Stromal cell of bone marrow (primary cell): ENCODE results near the gene VPS37C.

Source experiments
- DNase-seq: peaks from one replicate; pipeline ENCODE4 v3.0.0-alpha.2; 2012; ENCODE audit warnings: low read depth

The VPS37C gene

DNA sequence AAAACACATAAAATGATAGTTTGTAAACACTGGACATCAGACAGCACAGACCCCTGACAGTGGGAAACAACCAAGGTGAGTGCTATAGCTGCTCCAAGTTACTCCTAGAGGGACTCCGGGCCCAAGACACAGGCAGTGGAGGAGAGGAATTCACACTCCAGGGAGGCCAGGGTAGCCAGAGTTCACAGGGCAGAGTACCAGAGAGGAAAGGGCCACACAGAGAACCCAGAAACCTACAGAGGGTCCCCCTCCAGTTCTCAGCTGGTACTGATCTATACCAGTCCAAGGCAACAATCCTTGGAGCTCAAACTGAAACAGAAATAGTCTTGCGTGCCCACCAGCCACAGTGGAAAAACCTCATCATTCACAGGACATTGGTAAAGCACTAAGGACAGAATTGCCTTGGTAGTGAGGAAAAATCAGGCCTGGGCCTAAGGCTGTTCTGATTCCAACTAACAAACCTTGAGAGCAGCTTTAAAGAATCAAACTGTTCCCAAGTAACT lies 7.6 kb downstream of the VPS37C start:
- peak; percentile 43 for DNase-seq

DNA sequence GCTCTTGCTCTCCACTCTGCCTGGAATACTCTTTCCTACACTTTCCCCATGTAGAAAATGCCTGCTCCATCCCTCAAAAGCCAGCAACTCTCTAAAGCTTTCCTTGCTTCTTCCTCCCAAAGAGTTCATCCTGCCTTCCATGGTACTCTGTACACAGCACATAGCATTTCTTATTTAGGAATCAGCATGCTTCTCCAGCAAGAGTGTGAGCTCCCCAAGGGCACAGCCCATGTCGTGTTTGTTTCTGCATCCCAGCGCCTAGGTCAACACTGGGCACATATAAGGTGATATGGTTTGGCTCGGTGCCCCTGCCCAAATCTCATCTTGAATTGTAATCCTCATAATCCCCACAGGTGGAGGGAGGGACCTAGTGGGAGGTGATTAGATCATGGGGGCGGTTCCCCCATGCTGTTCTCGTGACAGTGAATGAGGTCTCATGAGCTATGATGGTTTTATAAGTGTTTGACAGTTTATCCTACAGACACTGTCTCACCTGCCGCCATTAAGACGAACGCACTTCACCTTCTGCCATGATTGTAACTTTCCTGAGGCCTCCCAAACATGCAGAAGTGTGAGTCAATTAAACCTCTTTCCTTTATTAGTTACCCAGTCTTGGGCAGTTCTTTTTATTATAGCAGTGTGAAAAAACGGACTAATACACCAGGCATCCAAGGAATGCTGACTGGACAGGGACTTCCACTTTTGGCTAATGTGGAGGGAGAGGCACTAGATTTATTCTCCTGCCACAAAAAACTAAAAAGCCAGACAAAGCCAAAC lies 8.2 kb downstream of the VPS37C start:
- peak; percentile 44 for DNase-seq

DNA sequence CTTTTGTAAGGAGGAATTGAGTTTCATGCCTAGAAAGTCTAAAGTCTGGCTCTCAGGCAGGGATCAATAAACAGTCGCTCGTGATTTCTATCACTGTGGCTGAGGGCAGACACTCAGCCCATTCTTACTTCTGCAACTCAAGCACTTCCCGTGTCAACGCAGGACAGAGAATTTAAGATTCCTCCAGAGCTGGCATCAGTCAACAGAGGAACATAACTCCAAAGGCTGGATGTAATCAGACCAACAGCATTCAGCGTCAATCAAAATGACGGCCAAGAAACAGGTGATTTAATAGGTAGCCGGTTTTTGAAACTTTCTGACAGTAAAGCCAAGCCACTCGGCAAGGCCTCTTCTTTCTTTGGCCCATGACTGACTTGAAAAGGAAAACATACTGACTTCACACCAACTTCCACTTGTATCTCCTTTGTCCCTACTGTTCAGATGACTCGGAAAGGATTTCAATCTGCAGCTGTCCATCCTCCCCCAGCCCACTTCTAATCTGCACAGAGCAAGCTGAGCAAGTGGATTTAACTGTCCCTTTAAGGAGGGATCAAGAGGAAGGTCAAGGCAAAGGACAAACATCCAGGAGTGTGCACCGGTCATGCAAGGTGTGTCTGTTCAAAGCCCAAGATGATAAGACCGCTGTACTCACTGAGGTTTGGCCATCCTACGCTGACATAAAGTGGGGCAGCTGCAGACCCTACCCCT lies 9.5 kb downstream of the VPS37C start:
- no peak for DNase-seq

DNA sequence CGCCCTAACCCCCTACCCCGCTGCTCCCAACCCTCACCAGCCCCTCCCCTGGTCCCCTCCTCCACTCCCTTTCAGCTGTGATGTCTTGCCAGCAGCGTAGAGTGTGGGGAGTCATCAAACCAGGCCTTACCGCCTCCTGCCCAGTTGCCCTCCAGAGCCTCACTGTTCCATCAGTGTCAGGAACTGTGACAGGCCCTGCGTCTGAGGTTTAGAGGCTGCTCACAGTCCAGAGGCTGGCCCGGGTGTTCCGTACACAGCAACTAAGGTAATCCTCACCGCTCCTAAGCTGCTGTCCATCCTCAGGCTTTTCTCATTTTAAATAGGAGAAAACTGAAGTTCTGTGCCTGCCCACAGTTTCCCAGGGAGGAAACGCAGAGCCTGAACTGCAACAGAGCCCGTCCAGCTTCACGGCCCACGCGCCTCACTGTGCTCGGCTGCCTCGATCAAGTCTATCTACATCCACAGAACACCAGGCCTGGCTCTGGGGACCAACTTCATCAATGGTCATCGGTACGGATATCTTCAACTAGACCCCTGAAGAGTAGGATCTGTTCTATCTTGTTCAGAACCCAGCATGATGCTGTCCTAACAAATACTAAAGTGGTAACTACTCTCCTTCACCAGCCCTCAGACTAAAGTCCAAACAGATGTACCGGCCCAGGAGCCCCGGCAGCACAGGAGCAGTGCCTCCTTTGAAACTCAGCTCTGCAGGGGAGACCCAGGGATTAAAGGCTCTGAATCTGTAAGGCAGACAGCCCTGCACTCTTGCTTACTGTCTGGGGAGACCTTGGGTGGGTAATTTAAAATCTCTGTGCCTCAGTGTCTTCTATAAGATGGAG lies 10.3 kb downstream of the VPS37C start:
- DNase-seq, result no peak

DNA sequence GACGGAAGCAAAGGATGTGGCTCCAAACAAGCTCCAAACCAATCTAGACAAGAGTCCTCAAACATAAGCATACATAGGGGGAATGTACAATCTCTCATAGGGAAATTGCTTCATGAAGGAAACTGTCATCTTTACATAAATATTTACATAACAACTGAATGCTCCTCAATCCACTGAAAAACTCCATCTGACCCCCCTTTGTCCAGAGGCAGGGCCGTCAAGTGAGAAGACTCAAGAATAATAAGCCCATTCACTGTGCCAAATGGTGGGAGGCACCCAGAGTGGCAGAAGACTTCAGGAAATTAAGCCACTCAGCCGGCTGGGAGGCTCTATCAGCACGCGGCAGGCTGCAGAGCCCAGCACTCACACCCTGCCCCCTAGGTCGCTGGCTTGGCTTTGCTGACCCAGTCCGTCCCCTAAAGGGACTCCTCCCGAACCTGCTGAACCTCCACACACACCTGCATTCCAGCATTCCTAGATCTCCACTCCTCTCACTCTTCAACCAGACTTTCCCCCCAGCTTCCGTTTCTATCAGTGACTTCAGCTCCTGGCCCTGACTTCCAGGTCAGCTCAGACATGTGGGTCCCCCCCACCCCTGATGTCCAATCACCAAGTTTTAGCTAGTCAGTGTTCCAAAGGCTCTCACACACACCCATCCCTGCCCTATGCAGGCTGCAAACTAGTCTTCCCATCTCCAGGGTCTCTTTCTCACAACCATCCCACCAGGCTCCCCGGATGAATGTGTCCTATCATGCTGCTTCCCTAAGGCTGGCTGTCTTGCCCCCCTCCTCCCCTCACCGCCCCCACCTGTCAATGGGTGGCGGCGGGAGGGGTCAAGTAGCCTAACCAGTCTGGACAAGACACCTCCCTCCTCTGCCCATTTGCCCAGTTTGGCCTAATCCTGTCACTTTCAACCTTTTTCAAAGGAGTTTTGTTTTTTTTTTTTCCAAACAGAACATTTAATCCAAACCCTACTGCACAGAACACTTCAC lies 11.3 kb downstream of the VPS37C start:
- no peak for DNase-seq

DNA sequence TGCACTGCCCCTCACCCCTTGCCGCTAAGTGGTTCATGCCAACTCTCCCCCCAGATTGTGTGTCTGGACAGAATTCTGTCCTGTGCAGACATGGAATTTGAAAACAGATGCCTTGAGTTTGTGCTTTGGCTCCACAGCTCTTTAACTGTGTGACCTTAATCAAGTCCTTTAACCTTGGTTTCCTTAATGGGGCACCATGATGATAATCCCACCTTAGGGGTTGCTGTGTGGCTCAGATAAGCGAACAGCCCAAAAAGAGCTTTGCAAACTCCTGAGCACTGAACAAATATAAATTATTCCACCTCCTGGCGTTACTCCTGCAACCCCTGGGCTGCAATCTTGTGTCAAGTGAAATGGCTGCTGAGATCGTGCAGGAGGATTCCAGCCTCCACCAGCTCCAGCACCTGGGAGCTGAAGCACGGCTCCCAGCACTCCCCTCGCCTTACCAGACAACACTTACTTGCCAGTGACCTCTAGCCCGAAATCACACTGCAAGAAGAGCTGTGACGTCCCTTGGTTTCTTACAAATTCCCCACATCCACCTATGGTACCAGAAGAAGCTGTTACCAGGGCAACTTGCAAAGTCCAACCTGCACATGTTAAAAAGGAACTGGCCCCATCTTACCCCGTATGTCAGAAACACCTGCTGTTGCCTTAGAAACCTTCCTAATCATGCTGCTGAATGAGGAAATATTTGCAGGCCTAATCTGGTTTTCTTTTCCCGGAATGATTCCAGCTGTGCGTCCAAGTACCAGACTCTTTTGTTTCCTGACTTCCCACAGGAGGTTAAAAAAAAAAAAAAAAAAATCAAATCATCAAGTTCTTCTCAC lies 13.2 kb downstream of the VPS37C start:
- no peak for DNase-seq

DNA sequence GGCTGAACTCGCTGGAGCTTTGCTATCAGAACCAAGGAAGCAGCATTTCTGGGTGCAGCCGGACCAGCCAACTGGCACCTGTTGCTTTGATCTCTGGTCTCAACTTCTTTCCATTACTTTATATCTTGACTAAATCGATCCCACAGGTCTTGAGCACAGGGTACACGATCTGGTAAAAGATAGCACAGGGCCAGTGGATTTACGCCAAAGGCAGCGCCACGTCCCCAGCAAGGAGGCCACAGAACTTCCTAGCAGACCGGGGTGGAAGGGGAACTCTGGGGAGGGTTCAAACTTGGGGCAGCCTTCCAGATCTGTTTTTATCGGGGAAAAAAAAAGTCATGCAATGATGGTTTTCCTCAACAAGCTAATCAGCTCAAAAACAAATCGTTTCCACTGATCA lies 14.0 kb downstream of the VPS37C start:
- no peak for DNase-seq

DNA sequence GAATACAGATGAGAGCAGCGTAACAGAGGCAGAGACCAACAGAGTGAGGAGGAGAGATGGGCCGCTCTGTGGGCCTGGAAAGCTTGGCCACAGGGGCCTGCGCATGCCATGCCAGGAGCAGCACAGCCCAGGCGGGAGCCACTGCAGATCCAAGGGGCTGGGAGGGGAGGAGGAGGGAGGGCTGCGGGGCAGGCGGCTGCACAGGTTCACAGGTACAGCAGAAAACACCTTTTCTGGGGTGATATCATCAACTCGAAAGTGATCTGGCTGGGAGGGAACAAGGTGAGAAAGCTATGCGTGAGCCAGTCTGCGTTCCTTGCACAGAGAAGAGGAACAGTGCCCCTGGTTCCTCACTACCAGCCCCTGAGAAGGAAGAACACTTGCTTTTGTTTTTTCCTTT lies 14.8 kb downstream of the VPS37C start:
- DNase-seq, result no peak

DNA sequence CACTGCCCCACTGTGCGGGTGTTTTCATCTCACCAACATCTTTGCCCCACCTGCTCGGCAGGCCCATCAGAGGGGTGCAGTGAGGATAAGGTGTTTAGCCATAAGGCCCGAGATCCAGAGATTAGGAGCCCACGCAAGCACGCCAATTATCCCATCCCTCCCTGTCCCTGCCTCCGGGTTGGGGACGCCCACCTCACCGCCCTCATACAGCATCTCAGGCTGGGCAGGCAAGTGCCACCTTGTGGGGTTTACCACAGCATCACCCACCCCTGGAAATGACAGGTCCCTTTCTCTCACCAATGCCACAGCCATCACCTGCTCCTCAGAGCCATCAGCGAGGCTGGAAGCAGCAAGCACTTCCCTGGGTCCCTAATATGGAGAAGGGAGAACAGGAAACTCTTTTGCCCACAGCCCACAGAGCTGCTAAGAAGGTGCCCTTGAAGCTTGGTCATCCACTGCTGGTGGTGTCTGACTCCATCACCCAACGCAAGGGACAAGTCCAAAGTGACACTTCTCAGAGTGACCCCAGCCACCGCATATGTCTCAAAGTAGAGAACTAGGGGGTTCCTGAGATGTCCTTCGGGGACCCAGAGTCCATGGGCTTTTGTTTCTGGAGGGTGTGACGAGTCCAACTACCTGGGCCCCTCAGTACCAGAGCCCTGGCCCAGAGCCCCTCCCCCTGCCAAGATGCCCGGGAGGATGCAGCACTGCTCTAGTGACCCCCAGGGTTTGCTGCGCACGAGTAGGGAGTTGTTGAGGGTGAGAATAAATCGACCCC lies 15.8 kb downstream of the VPS37C start:
- DNase-seq, result no peak

DNA sequence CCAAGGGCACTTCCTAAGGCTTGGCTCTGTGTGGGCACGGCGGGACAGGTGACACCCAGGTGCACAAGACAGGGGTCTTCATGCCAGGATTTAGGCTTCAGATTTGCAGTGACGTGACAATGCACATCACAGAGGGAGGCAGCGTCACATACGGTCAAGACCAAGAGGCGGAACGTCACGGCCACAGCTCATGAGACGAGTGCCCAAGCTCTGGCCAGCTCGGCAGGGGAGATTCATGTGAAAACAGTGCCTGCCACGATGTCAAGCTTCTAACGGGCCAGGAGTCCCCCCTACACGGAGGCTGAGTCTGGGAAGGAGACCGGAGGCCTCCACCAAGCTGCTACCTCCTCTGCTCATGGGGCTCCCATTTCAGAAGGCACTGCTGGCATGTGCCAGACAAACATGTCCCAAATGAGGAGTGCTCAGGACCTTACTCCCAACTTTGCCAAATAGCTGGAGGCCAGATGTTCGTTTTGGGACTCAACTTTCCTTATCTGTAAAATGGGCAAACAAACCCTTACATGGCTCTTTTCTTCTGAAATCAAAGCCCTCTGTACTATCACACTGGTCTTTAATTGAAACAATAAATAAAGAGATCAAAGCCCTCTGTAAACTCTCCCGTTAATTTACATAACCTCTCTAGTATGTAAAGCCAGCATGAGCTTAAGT lies 16.6 kb downstream of the VPS37C start:
- DNase-seq, result no peak

DNA sequence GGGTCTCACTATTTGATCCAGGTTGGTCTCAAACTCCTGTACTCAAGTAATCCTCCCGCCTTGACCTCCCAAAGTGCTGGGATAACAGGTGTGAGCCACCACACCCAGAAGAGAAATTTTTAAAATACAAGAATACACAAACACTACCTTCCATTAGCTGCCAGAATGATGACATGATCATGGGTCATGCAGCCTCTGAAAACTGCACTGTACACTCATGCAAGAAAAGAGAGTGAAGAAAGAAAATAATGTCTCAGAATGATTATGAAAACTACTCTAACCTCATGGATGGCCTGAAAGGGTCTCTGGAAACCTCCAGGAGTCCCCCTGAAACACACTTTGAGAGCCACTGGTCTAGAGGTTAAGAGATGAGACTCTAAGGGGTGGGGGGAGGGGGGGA lies 18.8 kb downstream of the VPS37C start:
- no peak for DNase-seq

DNA sequence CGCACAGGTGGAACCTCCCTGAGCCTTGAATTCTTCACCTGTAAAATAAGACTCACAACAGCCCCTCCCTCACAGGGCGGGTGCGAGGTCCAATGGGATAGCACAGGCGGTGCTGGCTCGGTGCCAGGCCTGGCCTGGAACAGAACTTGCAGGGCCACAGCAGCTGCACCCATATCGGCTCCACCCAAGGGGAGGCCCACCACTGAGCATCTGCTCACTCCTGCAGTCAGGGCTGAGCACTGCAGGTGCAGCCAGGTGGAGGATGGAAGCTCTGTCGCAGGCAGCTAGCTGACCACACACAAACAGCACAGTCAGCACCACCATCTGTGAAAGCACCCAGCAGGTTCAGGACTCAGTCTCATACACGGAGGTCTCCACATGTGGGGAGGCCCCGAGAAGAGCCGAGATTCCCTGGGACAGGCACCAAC lies 19.6 kb downstream of the VPS37C start:
- DNase-seq, result no peak

DNA sequence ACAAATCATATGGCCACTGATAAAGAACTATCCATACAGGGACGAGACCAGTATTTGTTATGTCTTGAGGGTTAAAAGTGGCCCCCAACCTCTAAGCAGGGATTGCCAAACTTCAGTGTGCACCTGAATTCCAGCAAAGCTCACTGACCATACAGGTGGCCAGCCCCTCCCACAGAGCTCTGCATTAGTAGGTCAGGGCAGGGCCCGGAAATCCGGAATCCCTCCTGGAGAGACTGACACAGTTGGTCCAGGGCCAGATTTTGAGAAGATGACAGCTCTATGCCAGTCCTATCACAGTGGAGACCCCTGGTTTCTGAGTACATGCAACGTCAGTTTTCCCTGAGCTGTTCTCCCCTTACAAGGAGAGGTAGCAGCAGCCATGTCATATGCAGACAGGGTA lies 20.8 kb downstream of the VPS37C start:
- DNase-seq, result no peak

DNA sequence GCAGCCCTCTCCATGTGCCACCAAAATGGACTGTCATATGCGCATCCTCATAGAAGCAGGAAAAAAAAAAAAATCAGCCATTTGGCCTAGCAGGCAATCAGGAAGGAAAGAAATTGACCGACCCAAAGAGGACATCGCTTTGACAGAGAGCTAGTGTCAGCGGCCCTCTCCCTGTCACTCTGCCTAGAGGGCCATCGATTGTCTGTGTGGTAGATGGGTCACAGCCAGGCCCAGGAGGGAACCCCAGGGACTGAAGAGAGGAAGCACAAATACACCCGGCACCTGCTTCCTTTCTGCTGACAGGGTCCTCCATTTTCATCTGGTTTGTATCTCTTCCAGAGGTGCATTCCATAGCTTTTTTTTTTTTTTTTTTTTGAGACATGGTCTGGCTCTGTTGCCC lies 21.8 kb downstream of the VPS37C start:
- no peak for DNase-seq

DNA sequence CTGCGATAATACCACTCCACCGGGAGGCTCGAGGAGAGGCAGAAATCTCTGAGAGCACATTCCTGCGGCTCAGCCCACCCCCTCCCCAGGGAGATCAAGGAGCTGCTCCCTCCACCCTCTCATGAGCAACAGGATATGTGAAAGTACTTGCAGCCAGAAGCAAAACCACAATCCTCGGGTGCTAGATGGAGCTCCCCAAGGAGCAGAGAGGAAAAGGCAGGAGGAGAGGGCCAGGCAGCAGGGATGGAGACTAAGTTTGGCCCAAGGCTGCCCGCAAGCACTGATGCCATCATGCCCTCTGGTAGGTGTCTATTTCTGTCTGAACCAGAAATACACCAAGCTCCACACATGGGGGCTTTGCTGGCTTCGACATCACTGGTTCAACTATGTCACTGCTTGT lies 22.3 kb downstream of the VPS37C start:
- peak; percentile 69 for DNase-seq

DNA sequence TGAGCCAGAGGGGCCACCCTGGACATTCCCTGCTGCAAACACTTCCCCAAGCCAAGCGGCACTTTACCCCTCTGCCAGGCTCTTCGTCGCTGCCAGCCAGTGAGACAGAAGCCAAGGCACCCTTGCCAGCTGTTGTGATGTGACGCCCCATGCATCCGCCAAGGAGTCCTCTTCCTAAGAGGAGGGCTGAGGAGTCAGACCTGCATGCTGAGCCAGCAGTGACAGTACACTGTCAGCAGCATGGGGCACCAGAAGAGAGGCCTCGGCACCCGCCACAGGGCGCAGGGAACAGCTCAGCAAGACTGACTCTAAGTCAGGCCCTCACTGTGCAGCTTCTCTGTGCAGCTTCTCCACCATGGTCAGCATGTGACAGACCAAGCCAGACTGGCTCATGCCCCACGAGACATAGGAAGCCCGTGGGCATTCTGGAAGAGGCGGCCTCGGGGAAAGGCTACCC lies 26.4 kb downstream of the VPS37C start:
- no peak for DNase-seq

DNA sequence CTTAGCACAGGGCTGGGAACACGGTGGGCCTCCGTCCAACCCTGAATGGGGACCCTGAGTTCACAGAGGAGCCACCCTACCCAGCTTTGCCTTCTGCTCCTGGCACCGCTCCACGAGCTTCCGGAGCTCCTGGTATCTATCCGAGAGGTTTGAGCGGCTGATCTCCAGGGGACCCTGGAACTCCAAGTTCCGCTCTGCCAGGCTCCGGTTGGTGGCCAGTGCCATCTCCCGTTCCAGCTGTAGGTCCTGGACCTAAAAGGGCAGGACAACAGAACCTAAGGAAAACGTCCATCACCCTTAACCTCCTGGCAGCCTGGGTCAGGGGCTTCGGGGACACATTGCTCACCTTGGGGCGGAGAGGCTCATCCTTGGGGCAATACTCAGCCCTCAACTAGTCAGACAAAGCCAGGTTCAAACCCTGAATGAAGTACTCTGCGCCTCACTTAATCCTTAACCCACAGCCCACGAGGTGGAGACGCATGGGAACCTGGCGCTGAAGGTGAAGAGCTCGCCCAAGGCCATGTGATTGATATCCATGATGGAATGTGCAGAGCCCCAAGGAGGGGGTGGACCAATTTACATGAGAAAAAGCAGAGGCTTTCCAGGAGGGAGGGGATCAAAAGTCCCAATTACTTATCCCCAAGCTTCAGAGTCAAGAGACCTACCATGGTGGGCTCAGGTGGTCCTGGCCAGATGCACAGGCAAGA lies 27.1 kb downstream of the VPS37C start:
- no peak for DNase-seq

DNA sequence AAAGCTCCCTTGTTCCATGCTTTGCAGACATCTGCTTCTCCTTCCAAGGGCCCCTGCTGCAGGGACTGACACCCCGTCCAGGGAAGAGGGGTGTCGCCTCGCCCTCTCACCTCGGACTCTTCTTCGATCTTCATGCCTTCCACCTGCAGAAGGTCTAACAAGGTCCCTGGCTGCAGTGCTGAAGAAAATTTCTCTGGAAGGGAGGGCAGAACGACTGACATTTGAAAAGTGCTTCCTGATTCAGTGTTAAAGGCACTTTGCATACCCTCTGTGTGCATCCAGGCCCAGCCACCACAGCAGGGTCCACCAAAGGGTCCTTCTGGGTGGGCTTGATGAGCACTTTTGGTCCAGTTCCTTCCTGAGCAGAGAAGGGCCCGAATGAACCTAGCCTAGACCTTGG lies 28.1 kb downstream of the VPS37C start:
- DNase-seq, result no peak
